Germinal center (tissue), 1 donor: ENCODE data around the gene DIS3.
"Not testable (repeated sequence)": the region's sequence is repeated elsewhere in the genome, so short reads cannot be mapped to it uniquely, and the experiment has no call there.

Source experiments
- DNase-seq: peaks from one replicate; pipeline ENCODE4 v3.0.0; 2012; ENCODE audit warnings: mixed read lengths, low spot score

DIS3 gene, protein sequence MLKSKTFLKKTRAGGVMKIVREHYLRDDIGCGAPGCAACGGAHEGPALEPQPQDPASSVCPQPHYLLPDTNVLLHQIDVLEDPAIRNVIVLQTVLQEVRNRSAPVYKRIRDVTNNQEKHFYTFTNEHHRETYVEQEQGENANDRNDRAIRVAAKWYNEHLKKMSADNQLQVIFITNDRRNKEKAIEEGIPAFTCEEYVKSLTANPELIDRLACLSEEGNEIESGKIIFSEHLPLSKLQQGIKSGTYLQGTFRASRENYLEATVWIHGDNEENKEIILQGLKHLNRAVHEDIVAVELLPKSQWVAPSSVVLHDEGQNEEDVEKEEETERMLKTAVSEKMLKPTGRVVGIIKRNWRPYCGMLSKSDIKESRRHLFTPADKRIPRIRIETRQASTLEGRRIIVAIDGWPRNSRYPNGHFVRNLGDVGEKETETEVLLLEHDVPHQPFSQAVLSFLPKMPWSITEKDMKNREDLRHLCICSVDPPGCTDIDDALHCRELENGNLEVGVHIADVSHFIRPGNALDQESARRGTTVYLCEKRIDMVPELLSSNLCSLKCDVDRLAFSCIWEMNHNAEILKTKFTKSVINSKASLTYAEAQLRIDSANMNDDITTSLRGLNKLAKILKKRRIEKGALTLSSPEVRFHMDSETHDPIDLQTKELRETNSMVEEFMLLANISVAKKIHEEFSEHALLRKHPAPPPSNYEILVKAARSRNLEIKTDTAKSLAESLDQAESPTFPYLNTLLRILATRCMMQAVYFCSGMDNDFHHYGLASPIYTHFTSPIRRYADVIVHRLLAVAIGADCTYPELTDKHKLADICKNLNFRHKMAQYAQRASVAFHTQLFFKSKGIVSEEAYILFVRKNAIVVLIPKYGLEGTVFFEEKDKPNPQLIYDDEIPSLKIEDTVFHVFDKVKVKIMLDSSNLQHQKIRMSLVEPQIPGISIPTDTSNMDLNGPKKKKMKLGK

DNA sequence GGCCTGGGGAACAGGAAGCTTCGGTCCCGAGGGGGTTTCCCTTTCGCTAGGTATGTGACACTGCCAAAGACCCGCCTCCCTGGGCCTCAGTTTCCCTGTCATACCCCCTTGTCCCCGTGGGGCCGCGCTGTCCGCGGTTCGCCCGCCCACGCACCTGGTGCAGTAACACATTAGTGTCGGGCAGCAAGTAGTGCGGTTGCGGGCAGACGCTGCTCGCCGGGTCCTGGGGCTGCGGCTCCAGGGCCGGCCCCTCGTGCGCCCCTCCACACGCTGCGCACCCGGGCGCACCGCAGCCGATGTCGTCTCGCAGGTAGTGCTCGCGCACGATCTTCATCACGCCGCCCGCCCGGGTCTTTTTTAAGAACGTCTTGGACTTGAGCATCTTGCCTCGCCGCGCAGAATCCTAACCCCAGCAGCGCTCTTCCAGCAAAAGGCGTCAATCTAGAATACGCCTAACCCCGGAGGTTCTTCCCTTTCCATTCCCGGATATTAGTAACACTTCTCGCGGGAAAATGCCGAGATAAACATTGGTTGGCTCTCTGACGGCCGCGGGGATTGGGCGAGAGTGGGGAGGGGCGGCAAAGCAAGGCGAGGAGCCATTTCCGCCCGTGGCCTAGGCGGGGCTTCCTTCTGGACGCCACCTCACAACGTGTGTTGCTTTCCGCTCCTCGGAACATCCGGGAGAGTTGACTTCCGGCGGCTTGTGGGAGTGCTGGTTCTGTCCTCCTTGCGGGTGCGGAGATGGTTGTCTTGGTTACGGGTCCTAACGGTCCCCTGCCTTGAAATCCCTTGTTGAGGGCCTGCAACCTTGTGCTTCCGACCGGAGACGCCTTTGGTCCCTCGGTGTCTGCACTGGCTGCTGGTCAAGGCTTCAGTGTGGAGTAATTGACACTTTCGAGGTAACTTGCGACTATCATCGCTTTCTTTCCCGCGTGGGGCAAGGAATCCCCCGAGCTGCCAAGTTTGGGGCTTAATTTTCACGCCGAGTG lies at the start of gene DIS3, which contains the start of gene PIBF1:
DIS3 (minus strand) TSS at position 450 of the 989 bp plus-strand sequence; CDS start at position 382, 68 bp downstream.
PIBF1 (plus strand) TSS at position 683 of the 989 bp plus-strand sequence. CDS start 1,337 bp downstream, outside the sequence.
- DNase-seq, result peak; percentile 95

GRCh38 chr13:72823724-72824123 lies 42.0 kb upstream of the DIS3 start:
- no peak for DNase-seq

- no peak for DNase-seq
These were observed 41.4 kb upstream of the DIS3 start for GRCh38 chr13:72823081-72823480.

- DNase-seq, result no peak
These were observed 39.2 kb upstream of the DIS3 start for GRCh38 chr13:72820898-72821279.

DNA sequence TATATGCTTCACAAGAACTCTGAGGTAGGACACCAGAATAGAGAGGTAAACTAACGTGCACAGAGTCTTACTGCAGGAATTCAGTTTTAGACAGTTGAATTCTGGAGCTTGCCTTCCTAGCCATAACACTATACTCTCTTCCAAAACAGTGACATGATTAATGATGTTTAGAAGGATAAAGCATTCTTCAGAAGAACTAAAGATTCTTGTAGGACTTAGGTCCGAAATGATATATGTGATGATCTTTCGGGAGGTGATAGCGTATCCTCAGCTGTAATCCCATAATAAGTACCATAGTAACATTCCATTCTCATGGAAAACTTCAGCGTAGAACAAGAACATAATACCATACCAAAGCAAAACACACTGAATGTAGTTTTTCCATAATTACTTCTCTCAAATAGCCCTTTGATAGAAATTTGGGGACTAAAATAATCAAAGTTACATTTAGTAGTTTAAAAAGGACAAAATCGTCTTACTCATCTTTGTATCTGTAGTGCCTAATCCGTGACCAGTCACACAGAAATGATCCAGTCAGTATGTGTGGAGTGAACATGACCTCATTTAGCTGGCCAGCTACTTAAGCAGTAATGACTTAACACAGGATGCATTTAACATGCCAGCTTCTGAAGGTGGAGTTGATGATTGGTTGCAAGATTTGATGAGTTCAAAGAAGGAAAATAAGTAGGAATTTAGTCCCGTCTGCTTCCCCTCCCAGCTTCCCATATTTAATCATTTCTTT lies 38.6 kb upstream of the DIS3 start:
- DNase-seq, result no peak

GRCh38 chr13:72808917-72809500 lies 27.3 kb upstream of the DIS3 start:
- DNase-seq, result peak; percentile 14

DNA sequence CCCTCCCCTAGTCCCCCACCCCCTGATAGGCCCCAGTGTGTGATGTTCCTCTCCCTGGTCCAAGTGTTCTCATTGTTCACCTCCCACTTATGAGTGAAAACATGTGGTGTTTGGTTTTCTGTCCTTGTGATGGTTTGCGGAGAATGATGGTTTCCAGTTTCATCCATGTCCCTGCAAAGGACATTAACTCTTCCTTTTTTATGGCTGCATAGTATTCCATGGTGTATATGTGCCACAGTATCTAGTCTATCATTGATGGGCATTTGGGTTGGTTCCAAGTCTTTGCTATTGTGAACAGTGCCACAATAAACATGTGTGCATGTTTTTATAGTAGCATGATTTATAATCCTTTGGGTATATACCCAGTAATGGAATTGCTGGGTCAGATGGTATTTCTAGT lies 24.8 kb upstream of the DIS3 start:
- not testable (repeated sequence) for DNase-seq

- DNase-seq, result no peak
These were observed 24.1 kb upstream of the DIS3 start for GRCh38 chr13:72805676-72806346.

DNA sequence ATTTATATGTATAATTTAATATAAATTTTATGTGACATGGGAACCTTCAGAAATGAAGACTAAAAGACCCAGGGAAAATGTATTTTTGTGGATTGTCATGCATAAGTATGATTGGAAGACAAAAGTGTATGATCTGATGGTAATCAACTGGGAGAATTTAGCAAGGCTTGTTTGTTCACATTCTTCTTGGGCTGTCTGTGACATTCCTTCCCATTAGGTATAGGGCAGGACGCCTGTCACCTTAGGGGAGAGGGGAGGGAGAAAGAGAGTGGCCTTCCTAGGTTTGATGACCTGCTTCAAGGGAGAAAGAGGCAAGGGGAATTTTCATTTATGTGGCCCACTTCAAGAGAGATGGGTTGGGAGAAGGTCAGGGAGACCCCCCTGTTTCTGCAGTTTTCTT lies 22.6 kb upstream of the DIS3 start:
- no peak for DNase-seq

DNA sequence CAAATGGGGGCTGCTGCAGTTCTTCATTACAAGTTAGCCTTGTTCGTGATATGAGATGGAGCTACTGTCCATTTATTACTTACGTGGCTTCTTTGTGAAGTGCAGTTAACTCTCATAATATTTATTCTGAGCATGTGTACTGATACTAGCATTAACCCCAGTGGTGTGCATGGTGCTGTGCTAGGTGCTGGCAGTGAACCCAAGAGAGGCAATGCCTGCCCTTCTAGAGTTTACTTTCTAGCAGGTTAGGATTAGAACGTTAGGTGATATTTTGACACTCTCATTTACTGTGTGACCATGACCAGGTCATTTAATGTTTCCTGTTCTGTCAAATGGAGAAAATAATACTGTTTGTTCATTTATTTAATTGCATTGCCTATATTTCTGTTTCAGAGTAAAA lies 17.1 kb upstream of the DIS3 start:
- no peak for DNase-seq

- DNase-seq, result no peak
These were observed 10.9 kb upstream of the DIS3 start for GRCh38 chr13:72792640-72793039.

DNA sequence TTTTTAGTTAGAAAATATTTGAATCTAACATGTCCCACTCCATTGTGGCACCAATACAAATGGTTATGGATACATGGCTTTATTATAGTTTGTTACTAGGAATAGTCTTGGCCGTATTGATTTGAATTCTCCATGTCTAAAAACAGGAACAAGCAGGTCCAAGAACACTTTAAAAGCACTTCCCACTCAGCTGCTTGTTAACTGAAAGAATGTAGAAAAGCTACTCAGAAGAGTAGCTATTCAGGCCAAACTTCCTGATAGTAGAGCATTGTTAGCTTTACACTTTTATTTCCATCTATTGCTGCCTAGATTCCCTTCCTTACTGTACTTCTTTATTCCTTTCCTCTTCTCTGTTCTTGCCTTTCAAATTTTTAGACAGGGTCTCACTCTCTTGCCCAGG lies 7.1 kb upstream of the DIS3 start:
- no peak for DNase-seq

DNA sequence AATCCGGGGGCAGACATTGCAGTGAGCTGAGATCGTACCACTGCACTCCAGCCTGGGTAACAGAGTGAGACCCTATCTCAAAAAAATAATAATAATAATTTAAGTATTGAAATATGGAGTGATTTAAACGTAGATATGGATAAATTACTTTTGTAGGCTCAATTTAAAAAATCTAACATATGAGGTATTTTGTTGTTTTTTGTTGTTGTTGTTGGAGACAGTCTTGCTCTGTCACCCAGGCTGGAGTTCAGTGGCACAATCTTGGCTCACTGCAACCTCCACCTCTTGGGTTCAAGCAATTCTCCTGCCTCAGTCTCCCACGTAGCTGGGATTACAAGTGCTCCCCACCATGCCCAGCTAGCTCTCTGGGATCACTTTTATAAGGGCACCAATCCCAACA lies 3.0 kb upstream of the DIS3 start:
- DNase-seq, result not testable (repeated sequence)

DNA sequence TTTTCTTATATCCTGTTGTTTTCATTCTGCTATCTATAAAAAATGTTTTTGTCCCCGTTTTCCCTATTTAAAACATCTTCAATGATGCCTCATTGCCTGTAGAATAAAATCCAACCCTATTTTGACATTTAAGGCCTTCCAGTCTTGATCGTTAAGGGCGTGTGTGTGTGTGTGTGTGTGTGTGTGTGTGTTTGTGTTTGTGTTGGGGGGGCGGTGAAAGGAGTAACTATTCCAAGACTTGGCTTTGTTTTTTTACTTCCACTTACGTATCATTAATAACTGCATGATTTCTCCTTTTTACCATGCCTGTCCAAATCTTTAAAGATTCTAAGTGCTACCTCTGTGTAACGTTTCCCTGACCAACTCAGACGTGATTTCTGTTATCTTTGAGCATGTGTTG lies 1.0 kb upstream of the DIS3 start:
- no peak for DNase-seq

GRCh38 chr13:72774019-72774418 lies 7.7 kb downstream of the DIS3 start:
- DNase-seq, result no peak

- no peak for DNase-seq
These were observed 18.3 kb downstream of the DIS3 start for GRCh38 chr13:72763411-72763810.

DNA sequence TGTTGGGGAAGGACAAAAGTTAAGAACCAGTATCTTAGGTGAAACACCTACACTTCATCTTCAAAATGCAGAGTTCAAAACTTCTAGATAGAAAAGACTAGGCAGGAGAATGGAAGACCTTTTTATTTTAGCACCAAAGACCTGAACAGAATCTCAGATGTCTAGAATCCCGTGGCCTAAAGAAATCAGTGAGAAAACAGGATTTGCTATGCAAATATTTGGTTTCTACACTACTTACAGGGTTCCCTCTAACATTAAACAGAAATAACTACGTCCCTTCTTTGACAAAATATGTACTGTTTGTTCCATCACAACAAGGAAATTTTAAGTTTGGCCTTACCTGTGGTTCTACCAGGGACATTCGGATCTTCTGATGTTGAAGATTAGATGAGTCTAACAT lies 21.5 kb downstream of the DIS3 start:
- no peak for DNase-seq

DNA sequence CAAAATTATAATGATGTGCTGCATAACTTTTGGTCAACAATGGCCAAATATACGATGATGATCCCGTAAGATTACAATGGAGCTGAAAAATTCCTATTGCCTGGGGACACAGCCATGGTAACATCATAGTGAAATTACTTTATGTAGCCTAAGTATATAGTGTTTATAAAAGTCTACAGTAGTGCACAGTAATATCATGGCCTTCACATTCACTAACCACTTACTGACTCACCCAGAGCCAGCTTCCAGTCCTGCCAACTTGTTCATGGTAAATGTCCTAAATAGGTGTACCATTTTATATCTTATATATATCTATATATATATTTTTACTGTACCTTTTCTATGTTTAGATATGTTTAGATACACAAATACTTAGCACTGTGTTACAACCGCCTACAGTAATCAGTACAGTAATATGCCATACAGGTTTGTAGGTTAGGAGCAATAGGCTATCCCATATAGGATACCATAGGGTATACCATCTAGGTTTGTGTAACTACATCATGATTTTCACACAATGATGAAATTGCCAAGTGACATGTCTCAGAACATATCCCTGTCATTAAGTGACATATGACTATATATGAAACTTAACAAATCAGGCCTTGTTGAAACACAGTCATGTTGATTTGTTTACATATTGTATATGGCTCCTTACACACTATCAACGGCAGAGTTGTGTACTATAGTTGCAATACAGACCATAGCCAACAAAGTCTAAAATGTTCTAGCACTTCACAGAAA lies 23.7 kb downstream of the DIS3 start:
- no peak for DNase-seq

DNA sequence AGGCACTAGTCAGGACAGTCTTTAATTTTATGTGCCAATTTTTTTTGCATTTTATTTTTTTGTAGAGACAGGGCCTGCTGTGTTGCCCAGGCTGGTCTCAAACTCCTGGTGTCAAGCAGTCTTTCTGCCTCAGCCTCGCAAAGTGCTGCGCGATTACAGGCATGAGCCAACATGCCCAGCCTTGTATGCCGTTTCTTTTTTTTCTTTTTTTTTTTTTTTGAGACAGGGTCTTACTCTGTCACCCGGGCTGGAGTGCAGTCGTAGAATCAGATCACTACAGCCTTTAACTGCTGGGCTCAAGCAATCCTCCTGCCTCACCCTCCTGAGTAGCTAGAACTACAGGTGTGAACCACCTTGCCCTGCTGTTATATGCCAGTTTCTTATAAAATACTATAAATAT lies 27.6 kb downstream of the DIS3 start:
- no peak for DNase-seq
